Suprapubic skin (tissue), 4 donors: Measurements from ENCODE around the gene CYTH3. TPM values are rescaled to one million over a fixed set of nuclear protein-coding genes. Genes with fewer than 3 reads are reported as not detected.

Experiments used
- DNase-seq, 2 donors: peaks; one replicate each; pipeline ENCODE4 v3.0.0-alpha.2; 2019; ENCODE audit warnings: low spot score in 2 of 2
- H3K27ac ChIP-seq: fragments of 200-600 bp; sonication (generic); one replicate; pipeline ENCODE4 v1.5.1; 2019
- H3K27me3 ChIP-seq: fragments of 200-600 bp; sonication (generic); one replicate; pipeline ENCODE4 v1.5.1; 2019
- H3K36me3 ChIP-seq: fragments of 200-600 bp; sonication (generic); one replicate; pipeline ENCODE4 v1.5.1; 2019
- H3K4me1 ChIP-seq: fragments of 200-600 bp; sonication (generic); one replicate; pipeline ENCODE4 v1.5.1; 2019
- H3K4me3 ChIP-seq: fragments of 200-600 bp; sonication (generic); one replicate; pipeline ENCODE4 v1.5.1; 2019; ENCODE audit warnings: mild to moderate bottlenecking
- H3K9me3 ChIP-seq: fragments of 200-600 bp; sonication (generic); one replicate; pipeline ENCODE4 v1.5.1; 2019
- EP300 ChIP-seq: sonication (generic); formaldehyde crosslinking; IDR thresholded peaks from one replicate; pipeline ENCODE4 v1.6.1; 2017; ENCODE audit warnings: antibody characterized with exemption
- POLR2A ChIP-seq, 2 donors: fragments of 450-650 bp; IDR thresholded peaks; one replicate each; pipeline ENCODE4 v1.6.1; 2017; ENCODE audit warnings: antibody characterized with exemption in 2 of 2, mild to moderate bottlenecking in 2 of 2, moderate library complexity in 2 of 2
- POLR2AphosphoS5 ChIP-seq, 3 donors: sonication (generic); formaldehyde crosslinking; IDR thresholded peaks; one replicate each; pipeline ENCODE4 v1.6.1; 2017; ENCODE audit warnings: antibody characterized with exemption in 3 of 3
- WGBS: methylation state at CpG from one replicate; pipeline ENCODE4 v1.1.5; 2018; 5-methylcytosine and 5-hydroxymethylcytosine counted together
- total RNA-seq, 4 donors: library from RNA; depleted of rRNA; stranded (reverse); fragments of >200 nt; gene quantifications; one replicate each; pipeline ENCODE4 v1.1.0, GENCODE V29; 2016
- TF ChIP-seq, protein P1 (sequence below), 2 donors: fragments of 200-600 bp in 1 of 2; fragments of 450-650 bp in 1 of 2; sonication (generic) in 1 of 2; IDR thresholded peaks; one replicate each; pipeline ENCODE4 v1.5.1; 2016 to 2019; ENCODE audit warnings: antibody characterized with exemption in 2 of 2, mild to moderate bottlenecking in 1 of 2, moderate library complexity in 1 of 2

The CYTH3 gene
- total RNA-seq, 4 donors from 2014 or later, result 29.8 to 55.7 (median 46.8) TPM

GRCh38 chr7:6123843-6124242 lies 148.6 kb downstream of the CYTH3 start:
- Histone ChIP-seq H3K9me3 (no peaks in the 10 kb centered on the region), H3K4me1 (no peaks in the 10 kb centered on the region), H3K27me3 (no peaks in the 10 kb centered on the region), H3K4me3 (no peak overlapping the region), H3K27ac (no peak overlapping the region), H3K36me3 (peaks cover 66% of the 10 kb centered on the region)
- over 99% methylated on average over 8 of the region's 8 CpGs for WGBS
- no peak for DNase-seq
- TF ChIP-seq POLR2AphosphoS5 (IDR thresholded peaks at IDR 0.05) (no peak), EP300 (no peak), POLR2A (IDR thresholded peaks at IDR 0.05) (no peak)
- TF ChIP-seq, protein P1, sequence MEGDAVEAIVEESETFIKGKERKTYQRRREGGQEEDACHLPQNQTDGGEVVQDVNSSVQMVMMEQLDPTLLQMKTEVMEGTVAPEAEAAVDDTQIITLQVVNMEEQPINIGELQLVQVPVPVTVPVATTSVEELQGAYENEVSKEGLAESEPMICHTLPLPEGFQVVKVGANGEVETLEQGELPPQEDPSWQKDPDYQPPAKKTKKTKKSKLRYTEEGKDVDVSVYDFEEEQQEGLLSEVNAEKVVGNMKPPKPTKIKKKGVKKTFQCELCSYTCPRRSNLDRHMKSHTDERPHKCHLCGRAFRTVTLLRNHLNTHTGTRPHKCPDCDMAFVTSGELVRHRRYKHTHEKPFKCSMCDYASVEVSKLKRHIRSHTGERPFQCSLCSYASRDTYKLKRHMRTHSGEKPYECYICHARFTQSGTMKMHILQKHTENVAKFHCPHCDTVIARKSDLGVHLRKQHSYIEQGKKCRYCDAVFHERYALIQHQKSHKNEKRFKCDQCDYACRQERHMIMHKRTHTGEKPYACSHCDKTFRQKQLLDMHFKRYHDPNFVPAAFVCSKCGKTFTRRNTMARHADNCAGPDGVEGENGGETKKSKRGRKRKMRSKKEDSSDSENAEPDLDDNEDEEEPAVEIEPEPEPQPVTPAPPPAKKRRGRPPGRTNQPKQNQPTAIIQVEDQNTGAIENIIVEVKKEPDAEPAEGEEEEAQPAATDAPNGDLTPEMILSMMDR (IDR thresholded peaks at IDR 0.05), result no peak

- Histone ChIP-seq H3K9me3 (no peaks in the 10 kb centered on the region), H3K27me3 (no peaks in the 10 kb centered on the region), H3K4me3 (no peak overlapping the region), H3K27ac (no peak overlapping the region), H3K4me1 (no peaks in the 10 kb centered on the region), H3K36me3 (peaks cover 74% of the 10 kb centered on the region)
- DNase-seq, result no peak
- TF ChIP-seq POLR2A (IDR thresholded peaks at IDR 0.05) (no peak), EP300 (no peak), POLR2AphosphoS5 (IDR thresholded peaks at IDR 0.05) (no peak)
- TF ChIP-seq, protein P1 (IDR thresholded peaks at IDR 0.05), result no peak
- 48% methylated on average over 2 of the region's 2 CpGs for WGBS
Measured at GRCh38 chr7:6121141-6121540, 151.3 kb downstream of the CYTH3 start.

GRCh38 chr7:6117533-6117932 lies 154.9 kb downstream of the CYTH3 start:
- no peak for DNase-seq
- TF ChIP-seq POLR2A (IDR thresholded peaks at IDR 0.05) (no peak), POLR2AphosphoS5 (IDR thresholded peaks at IDR 0.05) (no peak), EP300 (no peak)
- TF ChIP-seq, protein P1 (IDR thresholded peaks at IDR 0.05), result no peak
- H3K4me3 ChIP-seq, result no peak overlapping the region
- no peak overlapping the region for H3K27ac ChIP-seq
- H3K9me3 ChIP-seq, result no peaks in the 10 kb centered on the region
- peaks cover 88% of the 10 kb centered on the region for H3K36me3 ChIP-seq
- H3K27me3 ChIP-seq, result no peaks in the 10 kb centered on the region
- WGBS, result 86% methylated on average over 2 of the region's 2 CpGs
- no peaks in the 10 kb centered on the region for H3K4me1 ChIP-seq

GRCh38 chr7:6116211-6116610 lies 156.2 kb downstream of the CYTH3 start:
- 72% methylated on average over 2 of the region's 2 CpGs for WGBS
- TF ChIP-seq POLR2AphosphoS5 (IDR thresholded peaks at IDR 0.05), result no peak
- TF ChIP-seq, protein P1 (IDR thresholded peaks at IDR 0.05), result no peak
- TF ChIP-seq POLR2A (IDR thresholded peaks at IDR 0.05), result no peak
- no peak for TF ChIP-seq EP300
- Histone ChIP-seq H3K9me3 (no peaks in the 10 kb centered on the region), H3K4me3 (no peak overlapping the region), H3K4me1 (no peaks in the 10 kb centered on the region), H3K36me3 (peaks cover 80% of the 10 kb centered on the region), H3K27ac (no peak overlapping the region), H3K27me3 (no peaks in the 10 kb centered on the region)
- no peak for DNase-seq

Other genes with a start within 250 kb of the CYTH3 start
- gene ANKRD61, start 241.2 kb downstream of the CYTH3 start, total RNA-seq, result not detected
- gene EIF2AK1, start 213.4 kb downstream of the CYTH3 start, total RNA-seq, result 100 to 1,000 TPM; 207 to 306 (median 243) TPM
- gene USP42, start 167.7 kb downstream of the CYTH3 start, total RNA-seq, result 10 to 100 TPM in 3 of 4 donors, 1 to 10 TPM in 1; 8.8 to 14.5 (median 11.9) TPM
- gene FAM220A, start 76.3 kb upstream of the CYTH3 start, total RNA-seq, result 10 to 100 TPM; 10.4 to 20.4 (median 13.6) TPM
- 100 to 1,000 TPM; 217 to 293 (median 253) TPM for gene RAC1, start 101.9 kb upstream of the CYTH3 start, total RNA-seq
- 10 to 100 TPM; 19.0 to 61.2 (median 22.0) TPM for gene DAGLB, start 175.3 kb upstream of the CYTH3 start, total RNA-seq
- 10 to 100 TPM; 62.4 to 70.5 (median 68.9) TPM for gene KDELR2, start 211.5 kb upstream of the CYTH3 start, total RNA-seq